Measurements from ENCODE around the gene SERPINA7.

Gene SERPINA7

GRCh38 chrX:106023947-106024346 lies 14.6 kb downstream of the SERPINA7 start:
- H3K36me3 ChIP-seq (ENCODE audit: insufficient read depth, low read length), result no peaks in the 10 kb centered on the region

GRCh38 chrX:106022238-106022637 lies 16.3 kb downstream of the SERPINA7 start:
- Histone ChIP-seq H3K9ac (ENCODE audit: low read length) (no peak overlapping the region), H3K36me3 (ENCODE audit: insufficient read depth, low read length) (no peaks in the 10 kb centered on the region), H3K9me3 (ENCODE audit: low read length) (no peaks in the 10 kb centered on the region), H3K9me2 (ENCODE audit: low read depth, low read length) (no peaks in the 10 kb centered on the region), H3F3A (ENCODE audit: insufficient read depth, low read length) (no peaks in the 10 kb centered on the region), H3K4me3 (ENCODE audit: low read depth, low read length, poor library complexity, severe bottlenecking) (no peak overlapping the region), H4K20me1 (ENCODE audit: insufficient read depth, low read length) (no peaks in the 10 kb centered on the region), H3K79me2 (ENCODE audit: insufficient read depth, low read length) (no peaks in the 10 kb centered on the region), H3K27me3 (ENCODE audit: insufficient read depth, low read length) (no peaks in the 10 kb centered on the region), H3K4me2 (ENCODE audit: low read length) (no peak overlapping the region), H3K27ac (ENCODE audit: low read depth, low read length, poor library complexity, severe bottlenecking) (no peak overlapping the region), H3K4me1 (ENCODE audit: insufficient read depth, low read length, severe bottlenecking) (no peaks in the 10 kb centered on the region), H2AFZ (ENCODE audit: low read length) (no peak overlapping the region)
- no peak for TF ChIP-seq EZH2 (IDR thresholded peaks at IDR 0.05; ENCODE audit: borderline replicate concordance, low read length)
- no peak for TF ChIP-seq CTCF (IDR thresholded peaks at IDR 0.05; ENCODE audit: low read length)

More at GRCh38 chrX:106023947-106024346, 14.6 kb downstream of the SERPINA7 start:
- Histone ChIP-seq H3K9ac (ENCODE audit: low read length) (no peak overlapping the region), H3K4me3 (ENCODE audit: low read depth, low read length, poor library complexity, severe bottlenecking) (no peak overlapping the region), H3K4me1 (ENCODE audit: insufficient read depth, low read length, severe bottlenecking) (no peaks in the 10 kb centered on the region), H3F3A (ENCODE audit: insufficient read depth, low read length) (no peaks in the 10 kb centered on the region), H4K20me1 (ENCODE audit: insufficient read depth, low read length) (no peaks in the 10 kb centered on the region), H3K9me2 (ENCODE audit: low read depth, low read length) (no peaks in the 10 kb centered on the region), H3K27ac (ENCODE audit: low read depth, low read length, poor library complexity, severe bottlenecking) (no peak overlapping the region), H3K9me3 (ENCODE audit: low read length) (no peaks in the 10 kb centered on the region), H3K27me3 (ENCODE audit: insufficient read depth, low read length) (no peaks in the 10 kb centered on the region), H3K79me2 (ENCODE audit: insufficient read depth, low read length) (no peaks in the 10 kb centered on the region), H2AFZ (ENCODE audit: low read length) (no peak overlapping the region), H3K4me2 (ENCODE audit: low read length) (no peak overlapping the region)
- TF ChIP-seq CTCF (IDR thresholded peaks at IDR 0.05; ENCODE audit: low read length) (no peak), EZH2 (IDR thresholded peaks at IDR 0.05; ENCODE audit: borderline replicate concordance, low read length) (no peak)

GRCh38 chrX:106014119-106014775 lies 24.3 kb downstream of the SERPINA7 start:
- Histone ChIP-seq H3K4me3 (ENCODE audit: low read depth, low read length, poor library complexity, severe bottlenecking) (no peak overlapping the region), H2AFZ (ENCODE audit: low read length) (no peak overlapping the region), H3K4me2 (ENCODE audit: low read length) (no peak overlapping the region), H3K36me3 (ENCODE audit: insufficient read depth, low read length) (no peaks in the 10 kb centered on the region), H3K9me3 (ENCODE audit: low read length) (no peaks in the 10 kb centered on the region), H3K4me1 (ENCODE audit: insufficient read depth, low read length, severe bottlenecking) (no peaks in the 10 kb centered on the region), H3K27ac (ENCODE audit: low read depth, low read length, poor library complexity, severe bottlenecking) (no peak overlapping the region), H3K9ac (ENCODE audit: low read length) (no peak overlapping the region), H3K27me3 (ENCODE audit: insufficient read depth, low read length) (no peaks in the 10 kb centered on the region), H3K79me2 (ENCODE audit: insufficient read depth, low read length) (no peaks in the 10 kb centered on the region), H3F3A (ENCODE audit: insufficient read depth, low read length) (no peaks in the 10 kb centered on the region), H3K9me2 (ENCODE audit: low read depth, low read length) (no peaks in the 10 kb centered on the region), H4K20me1 (ENCODE audit: insufficient read depth, low read length) (no peaks in the 10 kb centered on the region)
- TF ChIP-seq CTCF (IDR thresholded peaks at IDR 0.05; ENCODE audit: low read length) (no peak), EZH2 (IDR thresholded peaks at IDR 0.05; ENCODE audit: borderline replicate concordance, low read length) (no peak)

All from OCI-LY1 (cell line).